Astrocyte of the spinal cord (primary cell): ENCODE measurements around the gene IGF2BP1.

ENCODE experiments used
- DNase-seq: peaks from one replicate; pipeline ENCODE4 v3.0.0; 2011; ENCODE audit warnings: low read depth, low spot score
- H3K4me3 ChIP-seq: 2 replicates; pipeline ENCODE4 v1.5.1; 2011; ENCODE audit warnings: low read depth, mild to moderate bottlenecking, low read length, moderate library complexity
- CTCF ChIP-seq: IDR thresholded peaks from 2 replicates; pipeline ENCODE4 v1.5.1; 2012; ENCODE audit warnings: low read depth, mild to moderate bottlenecking, low read length, inconsistent platforms
- in situ Hi-C: cut with HindIII; loops from 2 replicates; pipeline ENCODE4 v1.10.0; 2017; ENCODE audit warnings: low sequenced_read_pairs

Gene IGF2BP1

GRCh38 chr17:48970224-48970623 lies 27.0 kb upstream of the IGF2BP1 start:
- TF ChIP-seq CTCF, result no peak
- in situ Hi-C loops, result no loop called here
- no peak for DNase-seq
- H3K4me3 ChIP-seq, result no peak overlapping the region

DNA sequence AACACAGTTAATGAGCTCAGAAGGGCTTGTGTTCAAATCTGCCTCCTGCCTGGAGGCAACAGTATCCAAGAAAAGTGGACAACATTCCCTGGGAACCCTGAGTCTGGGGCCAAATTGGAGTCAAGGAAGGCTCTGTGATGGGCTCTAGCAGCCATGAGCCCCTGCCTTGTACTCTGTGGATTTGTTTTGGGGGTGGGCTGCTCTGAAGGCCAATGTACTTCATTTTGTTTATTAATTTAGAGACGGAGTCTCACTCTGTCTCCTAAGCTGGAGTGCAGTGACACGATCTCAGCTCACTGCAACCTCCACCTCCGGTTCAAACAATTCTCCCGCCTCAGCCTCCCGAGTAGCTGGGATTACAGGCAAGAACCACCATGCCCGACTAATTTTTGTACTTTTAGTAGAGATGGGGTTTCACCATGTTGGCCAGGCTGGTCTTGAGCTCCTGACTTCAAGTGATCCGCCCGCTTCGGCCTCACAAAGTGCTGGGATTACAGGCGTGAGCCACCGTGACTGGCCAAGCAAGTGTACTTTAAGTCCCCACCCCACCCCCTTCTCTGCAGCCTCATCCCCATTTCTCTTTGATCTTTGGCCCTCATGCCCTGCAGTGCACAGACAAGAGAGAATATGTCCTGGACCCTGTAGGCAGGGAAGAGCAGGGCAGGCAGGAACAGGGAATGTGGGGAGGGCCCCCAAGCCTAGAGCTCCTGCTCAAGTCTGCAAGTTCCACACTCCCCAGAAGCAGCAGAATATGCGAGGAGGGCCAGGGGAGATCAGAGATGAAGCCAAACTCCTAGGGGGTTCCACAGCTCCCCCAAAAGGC lies 26.1 kb upstream of the IGF2BP1 start:
- in situ Hi-C loops, result no loop called here
- H3K4me3 ChIP-seq, result no peak overlapping the region
- TF ChIP-seq CTCF, result no peak
- no peak for DNase-seq

GRCh38 chr17:48972749-48973097 lies 24.5 kb upstream of the IGF2BP1 start:
- no peak overlapping the region for H3K4me3 ChIP-seq
- no peak for DNase-seq
- in situ Hi-C loops, result no loop called here
- no peak for TF ChIP-seq CTCF

GRCh38 chr17:48973806-48974205 lies 23.4 kb upstream of the IGF2BP1 start:
- in situ Hi-C loops, result no loop called here
- DNase-seq, result no peak
- no peak overlapping the region for H3K4me3 ChIP-seq
- TF ChIP-seq CTCF, result no peak

GRCh38 chr17:48981927-48982539 lies 15.2 kb upstream of the IGF2BP1 start:
- TF ChIP-seq CTCF, result no peak
- DNase-seq, result no peak
- in situ Hi-C loops, result no loop called here
- H3K4me3 ChIP-seq, result no peak overlapping the region

GRCh38 chr17:48985436-48986245 lies 11.5 kb upstream of the IGF2BP1 start:
- DNase-seq, result no peak
- TF ChIP-seq CTCF, result no peak
- in situ Hi-C loops, result no loop called here
- no peak overlapping the region for H3K4me3 ChIP-seq
